GM19455 (cell line): Measurements from ENCODE around the gene ACOX3.
"Not testable (repeated sequence)": the region's sequence is repeated elsewhere in the genome, so short reads cannot be mapped to it uniquely, and the experiment has no call there.

Source experiments
- ATAC-seq: cut with Tn5 transposase; IDR thresholded peaks from one replicate; pipeline ENCODE4 v1.9.1; 2021; ENCODE audit not compliant: unreplicated experiment

Gene ACOX3

GRCh38 chr4:8359193-8359592, 81.3 kb downstream of the ACOX3 start:
- no peak for ATAC-seq

- no peak for ATAC-seq
Measured at GRCh38 chr4:8356856-8357255, 83.7 kb downstream of the ACOX3 start.

- ATAC-seq, result no peak
Measured at GRCh38 chr4:8355864-8356565, 84.5 kb downstream of the ACOX3 start.

- no peak for ATAC-seq
Measured at GRCh38 chr4:8355306-8355705, 85.2 kb downstream of the ACOX3 start.

GRCh38 chr4:8353912-8354453, 86.5 kb downstream of the ACOX3 start:
- no peak for ATAC-seq

- ATAC-seq, result no peak
Measured at GRCh38 chr4:8353158-8353669, 87.3 kb downstream of the ACOX3 start.

- ATAC-seq, result no peak
Measured at GRCh38 chr4:8352368-8353157, 88.0 kb downstream of the ACOX3 start.

GRCh38 chr4:8351931-8352367, 88.6 kb downstream of the ACOX3 start:
- ATAC-seq, result no peak

- no peak for ATAC-seq
Measured at GRCh38 chr4:8350841-8351461, 89.6 kb downstream of the ACOX3 start.

GRCh38 chr4:8350352-8350751, 90.2 kb downstream of the ACOX3 start:
- ATAC-seq, result no peak

GRCh38 chr4:8349664-8350236, 90.8 kb downstream of the ACOX3 start:
- ATAC-seq, result no peak

- ATAC-seq, result not testable (repeated sequence)
Measured at GRCh38 chr4:8349236-8349635, 91.3 kb downstream of the ACOX3 start.

- ATAC-seq, result no peak
Measured at GRCh38 chr4:8348071-8348470, 92.5 kb downstream of the ACOX3 start.

GRCh38 chr4:8347660-8348059, 92.9 kb downstream of the ACOX3 start:
- no peak for ATAC-seq

GRCh38 chr4:8346838-8347605, 93.5 kb downstream of the ACOX3 start:
- no peak for ATAC-seq

GRCh38 chr4:8345946-8346814, 94.3 kb downstream of the ACOX3 start:
- ATAC-seq, result no peak

- ATAC-seq, result no peak
Measured at GRCh38 chr4:8345053-8345945, 95.2 kb downstream of the ACOX3 start.

GRCh38 chr4:8344377-8344776, 96.1 kb downstream of the ACOX3 start:
- ATAC-seq, result no peak
